GM12864 (cell line): Measurements from ENCODE around the gene MINDY4.

ENCODE experiments used
- DNase-seq: peaks from one replicate; pipeline ENCODE4 v3.0.0-alpha.2; 2011; ENCODE audit warnings: low read depth
- H3K4me3 ChIP-seq: 2 replicates; pipeline ENCODE4 v1.5.1; 2011; ENCODE audit warnings: mild to moderate bottlenecking, low read depth, low read length, control low read depth
- CTCF ChIP-seq: IDR thresholded peaks from 2 replicates; pipeline ENCODE4 v1.5.1; 2011; ENCODE audit warnings: low read depth, mild to moderate bottlenecking, moderate library complexity, low read length, control low read depth, inconsistent platforms; ENCODE audit errors: missing control alignments

MINDY4 gene

GRCh38 chr7:30727061-30727945, 43.9 kb upstream of the MINDY4 start:
- no peak overlapping the region for H3K4me3 ChIP-seq
- TF ChIP-seq CTCF, result no peak
- DNase-seq, result no peak

GRCh38 chr7:30728591-30729100, 42.6 kb upstream of the MINDY4 start:
- DNase-seq, result no peak
- no peak for TF ChIP-seq CTCF
- no peak overlapping the region for H3K4me3 ChIP-seq

- TF ChIP-seq CTCF, result no peak
- no peak for DNase-seq
- no peak overlapping the region for H3K4me3 ChIP-seq
Measured at GRCh38 chr7:30729642-30730041, 41.6 kb upstream of the MINDY4 start.

- DNase-seq, result no peak
- no peak overlapping the region for H3K4me3 ChIP-seq
- no peak for TF ChIP-seq CTCF
Measured at GRCh38 chr7:30730097-30730496, 41.1 kb upstream of the MINDY4 start.

- no peak for DNase-seq
- H3K4me3 ChIP-seq, result no peak overlapping the region
Measured at GRCh38 chr7:30730996-30731395, 40.2 kb upstream of the MINDY4 start.

GRCh38 chr7:30731581-30731980, 39.6 kb upstream of the MINDY4 start:
- TF ChIP-seq CTCF, result no peak
- no peak for DNase-seq

More at GRCh38 chr7:30730996-30731395, 40.2 kb upstream of the MINDY4 start:
- no peak for TF ChIP-seq CTCF

GRCh38 chr7:30732606-30733005, 38.6 kb upstream of the MINDY4 start:
- DNase-seq, result no peak
- no peak overlapping the region for H3K4me3 ChIP-seq
- TF ChIP-seq CTCF, result no peak

More at GRCh38 chr7:30731581-30731980, 39.6 kb upstream of the MINDY4 start:
- no peak overlapping the region for H3K4me3 ChIP-seq
